Measurements from ENCODE around the gene COL9A3.

The COL9A3 gene

GRCh38 chr20:62770111-62770910 lies 46.5 kb upstream of the COL9A3 start:
- Histone ChIP-seq H3K27me3 (ENCODE audit: control insufficient read depth, insufficient read depth, low read length) (peaks cover 4% of the 10 kb centered on the region), H3K4me1 (peaks cover 6% of the 10 kb centered on the region), H2AFZ (no peak overlapping the region), H3K36me3 (ENCODE audit: control insufficient read depth, insufficient read depth, low read length) (no peaks in the 10 kb centered on the region), H3K4me3 (ENCODE audit: low read depth, low read length) (no peak overlapping the region), H3K9me3 (ENCODE audit: control insufficient read depth, low read length) (no peaks in the 10 kb centered on the region), H3K9ac (no peak overlapping the region), H3K27ac (no peak overlapping the region), H3K79me2 (no peaks in the 10 kb centered on the region), H3K4me2 (ENCODE audit: low read length) (no peak overlapping the region)
- no peak for TF ChIP-seq CTCF (IDR thresholded peaks at IDR 0.05)

GRCh38 chr20:62770916-62771315 lies 45.9 kb upstream of the COL9A3 start:
- Histone ChIP-seq H3K27me3 (ENCODE audit: control insufficient read depth, insufficient read depth, low read length) (peaks cover 4% of the 10 kb centered on the region), H3K27ac (no peak overlapping the region)
- TF ChIP-seq CTCF (IDR thresholded peaks at IDR 0.05), result no peak

GRCh38 chr20:62771396-62772102 lies 45.3 kb upstream of the COL9A3 start:
- H3K4me1 ChIP-seq, result peaks cover 6% of the 10 kb centered on the region
- H2AFZ ChIP-seq, result no peak overlapping the region
- H3K36me3 ChIP-seq (ENCODE audit: control insufficient read depth, insufficient read depth, low read length), result no peaks in the 10 kb centered on the region
- no peaks in the 10 kb centered on the region for H3K9me3 ChIP-seq (ENCODE audit: control insufficient read depth, low read length)
- H3K79me2 ChIP-seq, result no peaks in the 10 kb centered on the region
- H3K9ac ChIP-seq, result no peak overlapping the region
- H3K4me3 ChIP-seq (ENCODE audit: low read depth, low read length), result no peak overlapping the region
- TF ChIP-seq CTCF (IDR thresholded peaks at IDR 0.05), result no peak
- H3K4me2 ChIP-seq (ENCODE audit: low read length), result no peak overlapping the region
- H3K27ac ChIP-seq, result no peak overlapping the region
- H3K27me3 ChIP-seq (ENCODE audit: control insufficient read depth, insufficient read depth, low read length), result peaks cover 4% of the 10 kb centered on the region

More at GRCh38 chr20:62770916-62771315, 45.9 kb upstream of the COL9A3 start:
- no peak overlapping the region for H3K9ac ChIP-seq
- H3K4me2 ChIP-seq (ENCODE audit: low read length), result no peak overlapping the region
- H2AFZ ChIP-seq, result no peak overlapping the region
- no peak overlapping the region for H3K4me3 ChIP-seq (ENCODE audit: low read depth, low read length)
- no peaks in the 10 kb centered on the region for H3K36me3 ChIP-seq (ENCODE audit: control insufficient read depth, insufficient read depth, low read length)
- peaks cover 6% of the 10 kb centered on the region for H3K4me1 ChIP-seq
- H3K9me3 ChIP-seq (ENCODE audit: control insufficient read depth, low read length), result no peaks in the 10 kb centered on the region
- H3K79me2 ChIP-seq, result no peaks in the 10 kb centered on the region

GRCh38 chr20:62772103-62772611 lies 44.7 kb upstream of the COL9A3 start:
- Histone ChIP-seq H3K4me1 (peaks cover 6% of the 10 kb centered on the region), H2AFZ (no peak overlapping the region), H3K4me2 (ENCODE audit: low read length) (no peak overlapping the region), H3K79me2 (no peaks in the 10 kb centered on the region), H3K27ac (no peak overlapping the region), H3K36me3 (ENCODE audit: control insufficient read depth, insufficient read depth, low read length) (no peaks in the 10 kb centered on the region), H3K9ac (no peak overlapping the region), H3K27me3 (ENCODE audit: control insufficient read depth, insufficient read depth, low read length) (peaks cover 4% of the 10 kb centered on the region), H3K9me3 (ENCODE audit: control insufficient read depth, low read length) (no peaks in the 10 kb centered on the region), H3K4me3 (ENCODE audit: low read depth, low read length) (no peak overlapping the region)
- TF ChIP-seq CTCF (IDR thresholded peaks at IDR 0.05), result no peak

All from parathyroid adenoma (tissue), 2 donors.